Measurements from ENCODE around the gene ARHGAP6. TPM values are rescaled to one million over a fixed set of nuclear protein-coding genes. Genes with fewer than 3 reads are reported as not detected.

The ARHGAP6 gene
- polyA plus RNA-seq, 1 experiment: 1.3 TPM

DNA sequence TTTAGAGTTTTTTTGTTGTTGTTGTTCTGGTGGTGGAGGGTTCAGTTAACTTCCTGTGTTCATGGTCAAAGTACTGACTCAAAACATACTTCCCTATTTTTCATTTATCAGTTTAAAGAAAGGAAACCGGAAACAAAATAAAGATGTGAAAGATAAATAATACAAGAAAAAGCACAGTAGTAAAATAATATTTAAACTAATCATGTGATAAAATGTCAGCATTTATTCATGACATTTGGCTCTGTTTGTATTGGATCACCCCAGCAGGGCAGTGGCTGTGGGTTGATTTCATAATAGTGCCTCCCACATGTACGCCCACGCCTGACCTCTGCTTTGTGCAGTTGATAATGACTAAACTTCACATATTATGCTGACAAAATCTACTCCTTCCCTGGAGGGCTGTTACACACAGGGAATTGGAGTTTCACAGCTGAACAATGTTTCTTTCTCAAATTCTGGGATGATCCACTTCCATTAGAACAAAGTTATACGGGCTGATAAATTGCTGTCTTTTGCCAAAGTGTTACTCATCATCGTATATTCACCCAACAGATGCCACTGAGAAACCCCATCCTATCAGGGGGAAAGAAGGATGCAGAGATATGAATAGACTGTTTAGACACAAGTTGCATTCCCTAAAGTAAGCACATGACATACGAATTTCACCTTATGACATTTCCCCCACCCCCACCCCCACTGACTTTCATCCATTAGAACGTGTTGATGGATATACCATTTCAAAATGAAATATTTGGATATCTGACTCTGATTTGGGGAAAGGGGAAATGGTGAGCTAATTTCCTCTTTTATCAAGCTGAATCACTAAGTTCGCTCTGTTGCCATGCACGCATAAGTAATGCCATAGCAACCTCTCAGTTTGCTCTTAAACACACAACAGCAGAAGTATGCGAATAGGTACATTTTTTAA lies 324.2 kb downstream of the ARHGAP6 start:
- peak; percentile 44 for DNase-seq (ENCODE audit: low read depth)
- CTCF ChIA-PET: interaction anchor here (0.7 to 1.8 kb wide), 2 partner anchors 40 to 209 kb away, joined by 3 to 4 read pairs; no protein-coding TSS in a partner anchor
- no peak overlapping the region for H3K4me3 ChIP-seq (ENCODE audit: low read depth, low read length)

GRCh38 chrX:11337292-11338009 lies 328.3 kb downstream of the ARHGAP6 start:
- POLR2A ChIA-PET: no interaction called here
- Histone ChIP-seq H3K4me3 (ENCODE audit: low read depth, low read length) (no peak overlapping the region), H3K36me3 (ENCODE audit: control insufficient read depth, insufficient read depth, low read length) (no peaks in the 10 kb centered on the region), H3K27me3 (ENCODE audit: control insufficient read depth, insufficient read depth, low read length) (no peaks in the 10 kb centered on the region)
- CTCF ChIA-PET: interaction anchor here (0.6 kb wide), 1 partner anchor 202 kb away, joined by 3 read pairs; no protein-coding TSS in a partner anchor
- TF ChIP-seq, protein P1, sequence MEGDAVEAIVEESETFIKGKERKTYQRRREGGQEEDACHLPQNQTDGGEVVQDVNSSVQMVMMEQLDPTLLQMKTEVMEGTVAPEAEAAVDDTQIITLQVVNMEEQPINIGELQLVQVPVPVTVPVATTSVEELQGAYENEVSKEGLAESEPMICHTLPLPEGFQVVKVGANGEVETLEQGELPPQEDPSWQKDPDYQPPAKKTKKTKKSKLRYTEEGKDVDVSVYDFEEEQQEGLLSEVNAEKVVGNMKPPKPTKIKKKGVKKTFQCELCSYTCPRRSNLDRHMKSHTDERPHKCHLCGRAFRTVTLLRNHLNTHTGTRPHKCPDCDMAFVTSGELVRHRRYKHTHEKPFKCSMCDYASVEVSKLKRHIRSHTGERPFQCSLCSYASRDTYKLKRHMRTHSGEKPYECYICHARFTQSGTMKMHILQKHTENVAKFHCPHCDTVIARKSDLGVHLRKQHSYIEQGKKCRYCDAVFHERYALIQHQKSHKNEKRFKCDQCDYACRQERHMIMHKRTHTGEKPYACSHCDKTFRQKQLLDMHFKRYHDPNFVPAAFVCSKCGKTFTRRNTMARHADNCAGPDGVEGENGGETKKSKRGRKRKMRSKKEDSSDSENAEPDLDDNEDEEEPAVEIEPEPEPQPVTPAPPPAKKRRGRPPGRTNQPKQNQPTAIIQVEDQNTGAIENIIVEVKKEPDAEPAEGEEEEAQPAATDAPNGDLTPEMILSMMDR (IDR thresholded peaks at IDR 0.05; ENCODE audit: insufficient read depth, low read depth, low read length): no peak
- no peak for DNase-seq (ENCODE audit: low read depth)

More for the DNA sequence above, 324.2 kb downstream of the ARHGAP6 start:
- Histone ChIP-seq H3K36me3 (ENCODE audit: control insufficient read depth, insufficient read depth, low read length) (no peaks in the 10 kb centered on the region), H3K27me3 (ENCODE audit: control insufficient read depth, insufficient read depth, low read length) (no peaks in the 10 kb centered on the region)
- POLR2A ChIA-PET: no interaction called here
- TF ChIP-seq, protein P1 (IDR thresholded peaks at IDR 0.05; ENCODE audit: insufficient read depth, low read depth, low read length): no peak

DNA sequence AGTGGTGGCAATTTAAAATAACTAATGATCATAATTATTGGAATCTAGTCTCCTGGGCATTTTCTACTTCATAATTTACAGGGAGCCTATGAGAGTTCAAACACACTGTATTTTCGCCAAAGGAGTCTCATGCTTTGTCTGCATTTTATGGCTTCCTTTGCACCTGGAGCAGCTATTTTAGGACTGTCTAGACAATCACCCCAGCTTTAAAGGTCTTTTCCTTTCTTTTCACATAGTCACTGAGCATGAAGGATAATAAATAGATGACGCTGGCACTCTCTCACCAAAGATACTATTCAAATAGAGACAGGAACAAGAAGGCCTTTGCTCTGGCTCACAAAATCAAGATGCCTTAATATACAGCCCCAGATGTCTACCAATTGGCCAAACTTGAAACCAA lies 329.5 kb downstream of the ARHGAP6 start:
- TF ChIP-seq, protein P1 (IDR thresholded peaks at IDR 0.05; ENCODE audit: insufficient read depth, low read depth, low read length): no peak
- no peak for DNase-seq (ENCODE audit: low read depth)
- Histone ChIP-seq H3K4me3 (ENCODE audit: low read depth, low read length) (no peak overlapping the region), H3K36me3 (ENCODE audit: control insufficient read depth, insufficient read depth, low read length) (no peaks in the 10 kb centered on the region), H3K27me3 (ENCODE audit: control insufficient read depth, insufficient read depth, low read length) (no peaks in the 10 kb centered on the region)
- CTCF ChIA-PET: no interaction called here
- POLR2A ChIA-PET: no interaction called here

DNA sequence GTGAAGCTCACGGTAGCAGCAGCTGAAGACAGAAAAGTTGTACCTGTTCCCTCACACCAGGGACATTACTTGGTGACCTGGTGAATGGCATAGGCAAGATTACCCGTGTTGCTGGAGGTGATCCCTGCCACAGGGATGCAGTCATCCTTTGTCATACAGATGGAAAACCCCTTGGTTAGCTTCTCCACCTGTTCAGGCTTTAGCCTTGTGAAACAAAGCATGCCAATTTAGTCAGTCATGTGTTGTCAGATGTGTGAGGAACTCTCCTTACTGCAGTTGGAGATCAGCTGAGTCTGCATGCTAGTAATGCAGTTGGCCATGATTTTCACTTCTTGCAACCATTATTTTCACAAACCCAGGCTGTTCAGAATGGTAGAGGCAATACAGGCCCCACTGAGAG lies 331.6 kb downstream of the ARHGAP6 start:
- H3K4me3 ChIP-seq (ENCODE audit: low read depth, low read length): no peak overlapping the region
- no peaks in the 10 kb centered on the region for H3K36me3 ChIP-seq (ENCODE audit: control insufficient read depth, insufficient read depth, low read length)
- ChIA-PET CTCF (no interaction called here), POLR2A (no interaction called here)
- no peaks in the 10 kb centered on the region for H3K27me3 ChIP-seq (ENCODE audit: control insufficient read depth, insufficient read depth, low read length)
- no peak for DNase-seq (ENCODE audit: low read depth)
- TF ChIP-seq, protein P1 (IDR thresholded peaks at IDR 0.05; ENCODE audit: insufficient read depth, low read depth, low read length): no peak

DNA sequence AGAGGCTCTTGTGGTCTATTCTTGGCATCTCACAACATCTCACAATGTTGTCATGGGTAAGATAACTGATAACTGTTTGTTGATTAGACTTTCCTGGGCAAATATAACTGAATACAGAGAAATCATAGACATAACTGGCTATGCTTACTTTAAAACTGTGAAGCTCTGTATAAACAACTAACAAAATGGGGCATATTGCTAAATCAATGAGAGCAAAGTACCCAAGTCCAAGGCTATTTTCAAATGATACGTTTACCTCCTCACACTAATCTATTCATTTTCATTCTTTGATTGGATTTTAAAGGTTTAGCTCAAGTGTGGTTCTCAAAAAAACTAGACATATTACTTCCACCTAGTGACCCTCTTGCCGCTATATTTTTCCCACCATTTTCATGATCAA lies 333.9 kb downstream of the ARHGAP6 start:
- ChIA-PET CTCF (no interaction called here), POLR2A (interaction anchor here (0.6 kb wide), 1 partner anchor 27 kb away, joined by 12 read pairs; no protein-coding TSS in a partner anchor)
- no peak overlapping the region for H3K4me3 ChIP-seq (ENCODE audit: low read depth, low read length)
- no peaks in the 10 kb centered on the region for H3K36me3 ChIP-seq (ENCODE audit: control insufficient read depth, insufficient read depth, low read length)
- no peak for DNase-seq (ENCODE audit: low read depth)
- TF ChIP-seq, protein P1 (IDR thresholded peaks at IDR 0.05; ENCODE audit: insufficient read depth, low read depth, low read length): no peak
- H3K27me3 ChIP-seq (ENCODE audit: control insufficient read depth, insufficient read depth, low read length): no peaks in the 10 kb centered on the region

Measured in BJ (cell line).